H1 (cell line): ENCODE results near the gene TRPV4.
A peak's percentile ranks its signal among the peaks of the same experiment; 100 is the strongest.

Source experiments
- POLR2A ChIP-seq, 2 experiments: IDR thresholded peaks; 1 replicate in 1 of 2; 2 replicates in 1 of 2; pipeline ENCODE4 v1.6.1; 2011; ENCODE audit warnings: low read depth in 2 of 2, low read length in 2 of 2, mild to moderate bottlenecking in 2 of 2; ENCODE audit errors: control extremely low read depth in 1 of 2
- TF ChIP-seq, protein P1 (sequence below), 3 experiments: IDR thresholded peaks; 1 replicate in 2 of 3; 2 replicates in 1 of 3; pipeline versions ENCODE4 v1.5.1 to v1.6.1; 2011; ENCODE audit warnings: low read length in 3 of 3, mild to moderate bottlenecking in 3 of 3, inconsistent platforms in 2 of 3, low read depth in 1 of 3, moderate library complexity in 1 of 3; ENCODE audit not compliant: insufficient read depth in 1 of 3; ENCODE audit errors: control extremely low read depth in 1 of 3
- TF ChIP-seq, protein P2 (sequence below): IDR thresholded peaks from 2 replicates; pipeline ENCODE4 v1.6.1; 2012; ENCODE audit warnings: inconsistent platforms

DNA sequence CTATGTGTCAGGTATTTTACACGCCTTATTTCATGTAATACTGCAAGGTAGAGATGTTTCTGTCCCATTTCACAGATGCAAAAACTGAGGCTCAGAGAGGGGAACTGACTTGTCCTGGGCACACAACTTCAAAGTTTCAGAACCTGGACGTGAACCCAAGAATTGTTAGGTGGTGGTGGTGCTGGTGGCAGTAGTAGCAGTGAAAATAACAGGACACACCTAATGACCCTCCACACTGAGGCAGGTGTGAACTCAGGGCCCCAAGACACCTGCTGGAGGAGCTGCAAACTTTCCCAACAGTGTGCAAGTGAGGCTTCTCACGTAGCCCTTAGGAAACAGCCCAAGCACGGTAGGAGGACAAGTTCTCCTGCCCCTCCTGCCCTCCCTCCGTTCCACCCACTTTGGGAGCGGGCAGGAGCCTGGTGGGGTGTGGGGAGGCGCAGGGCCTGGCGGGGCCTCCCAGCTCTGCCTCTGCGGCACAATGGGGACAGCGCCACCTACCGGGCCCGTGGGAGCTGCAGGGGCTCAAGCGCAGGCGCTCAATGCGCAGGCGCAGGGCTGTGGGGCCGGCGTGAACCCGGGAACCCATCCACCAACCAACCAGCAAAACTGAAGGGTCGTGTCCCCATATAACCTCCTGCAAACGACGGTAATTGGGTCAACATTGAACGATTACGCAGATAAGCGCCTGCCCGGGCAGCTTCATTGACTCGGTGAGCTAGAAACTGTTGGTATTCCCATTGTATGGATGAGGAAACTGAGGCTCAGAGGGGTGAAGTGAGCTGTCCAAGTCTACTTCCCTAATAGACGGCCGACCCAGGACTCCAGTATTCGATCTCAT lies 12.0 kb upstream of the TRPV4 start:
- TF ChIP-seq, protein P1, sequence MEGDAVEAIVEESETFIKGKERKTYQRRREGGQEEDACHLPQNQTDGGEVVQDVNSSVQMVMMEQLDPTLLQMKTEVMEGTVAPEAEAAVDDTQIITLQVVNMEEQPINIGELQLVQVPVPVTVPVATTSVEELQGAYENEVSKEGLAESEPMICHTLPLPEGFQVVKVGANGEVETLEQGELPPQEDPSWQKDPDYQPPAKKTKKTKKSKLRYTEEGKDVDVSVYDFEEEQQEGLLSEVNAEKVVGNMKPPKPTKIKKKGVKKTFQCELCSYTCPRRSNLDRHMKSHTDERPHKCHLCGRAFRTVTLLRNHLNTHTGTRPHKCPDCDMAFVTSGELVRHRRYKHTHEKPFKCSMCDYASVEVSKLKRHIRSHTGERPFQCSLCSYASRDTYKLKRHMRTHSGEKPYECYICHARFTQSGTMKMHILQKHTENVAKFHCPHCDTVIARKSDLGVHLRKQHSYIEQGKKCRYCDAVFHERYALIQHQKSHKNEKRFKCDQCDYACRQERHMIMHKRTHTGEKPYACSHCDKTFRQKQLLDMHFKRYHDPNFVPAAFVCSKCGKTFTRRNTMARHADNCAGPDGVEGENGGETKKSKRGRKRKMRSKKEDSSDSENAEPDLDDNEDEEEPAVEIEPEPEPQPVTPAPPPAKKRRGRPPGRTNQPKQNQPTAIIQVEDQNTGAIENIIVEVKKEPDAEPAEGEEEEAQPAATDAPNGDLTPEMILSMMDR (IDR thresholded peaks at IDR 0.05; ENCODE audit: control extremely low read depth in 1 of 3, insufficient read depth in 1 of 3, low read depth in 1 of 3, low read length in 3 of 3): peak; percentile 95 to 96 (median 95)
- TF ChIP-seq POLR2A (IDR thresholded peaks at IDR 0.05; ENCODE audit: control extremely low read depth in 1 of 2, low read depth in 2 of 2, low read length in 2 of 2): no peak
- TF ChIP-seq, protein P2, sequence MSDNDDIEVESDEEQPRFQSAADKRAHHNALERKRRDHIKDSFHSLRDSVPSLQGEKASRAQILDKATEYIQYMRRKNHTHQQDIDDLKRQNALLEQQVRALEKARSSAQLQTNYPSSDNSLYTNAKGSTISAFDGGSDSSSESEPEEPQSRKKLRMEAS: peak; percentile 43
